ENCODE results near the gene MFSD2A.

The MFSD2A gene

DNA sequence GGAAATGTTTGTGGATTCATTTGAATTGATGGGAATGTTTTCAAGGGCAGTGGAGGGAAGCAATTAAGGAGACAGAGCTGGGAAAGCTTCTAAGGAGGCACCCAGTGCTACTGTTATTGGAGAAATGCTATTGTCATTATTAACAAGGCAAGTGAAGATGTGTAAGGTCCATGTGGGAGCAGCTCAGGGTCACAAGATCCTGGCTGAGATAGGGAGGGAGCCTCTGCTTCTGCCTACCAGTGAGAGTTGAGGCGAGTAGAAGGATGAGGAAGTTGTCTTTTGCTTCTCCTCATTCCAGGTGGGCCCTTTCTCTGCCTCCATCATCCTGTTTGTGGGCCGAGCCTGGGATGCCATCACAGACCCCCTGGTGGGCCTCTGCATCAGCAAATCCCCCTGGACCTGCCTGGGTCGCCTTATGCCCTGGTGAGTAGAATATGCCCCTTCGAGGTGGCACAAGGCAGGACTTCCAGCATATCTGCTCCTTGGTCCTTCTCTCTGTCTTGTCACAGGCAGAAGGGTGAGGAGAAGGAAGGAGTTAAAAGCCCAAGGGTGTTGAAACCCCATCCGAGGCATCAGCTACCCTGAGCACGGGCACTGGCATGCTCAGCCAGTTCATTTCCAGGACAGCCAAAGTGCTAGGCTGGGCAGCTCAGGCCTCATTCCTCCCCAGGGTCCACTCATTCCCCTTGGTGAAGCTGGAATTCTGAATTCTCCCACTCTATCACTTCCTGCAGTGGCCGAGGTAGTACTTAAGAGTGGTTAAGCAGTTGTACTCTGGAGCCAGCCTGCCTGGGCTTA is 3.7 kb downstream of the MFSD2A start:
- H3K9me2 ChIP-seq (replicated peaks; ENCODE audit: low read depth, low read length), result no peaks in the 10 kb centered on the region
- peaks cover 18% of the 10 kb centered on the region for H3K4me1 ChIP-seq (ENCODE audit: insufficient read depth, low read length, poor library complexity, severe bottlenecking)
- TF ChIP-seq, protein P1, sequence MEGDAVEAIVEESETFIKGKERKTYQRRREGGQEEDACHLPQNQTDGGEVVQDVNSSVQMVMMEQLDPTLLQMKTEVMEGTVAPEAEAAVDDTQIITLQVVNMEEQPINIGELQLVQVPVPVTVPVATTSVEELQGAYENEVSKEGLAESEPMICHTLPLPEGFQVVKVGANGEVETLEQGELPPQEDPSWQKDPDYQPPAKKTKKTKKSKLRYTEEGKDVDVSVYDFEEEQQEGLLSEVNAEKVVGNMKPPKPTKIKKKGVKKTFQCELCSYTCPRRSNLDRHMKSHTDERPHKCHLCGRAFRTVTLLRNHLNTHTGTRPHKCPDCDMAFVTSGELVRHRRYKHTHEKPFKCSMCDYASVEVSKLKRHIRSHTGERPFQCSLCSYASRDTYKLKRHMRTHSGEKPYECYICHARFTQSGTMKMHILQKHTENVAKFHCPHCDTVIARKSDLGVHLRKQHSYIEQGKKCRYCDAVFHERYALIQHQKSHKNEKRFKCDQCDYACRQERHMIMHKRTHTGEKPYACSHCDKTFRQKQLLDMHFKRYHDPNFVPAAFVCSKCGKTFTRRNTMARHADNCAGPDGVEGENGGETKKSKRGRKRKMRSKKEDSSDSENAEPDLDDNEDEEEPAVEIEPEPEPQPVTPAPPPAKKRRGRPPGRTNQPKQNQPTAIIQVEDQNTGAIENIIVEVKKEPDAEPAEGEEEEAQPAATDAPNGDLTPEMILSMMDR (conservative IDR thresholded peaks at IDR 0.05; ENCODE audit: low read length), result no peak
- no peak for TF ChIP-seq EZH2phosphoT487 (IDR thresholded peaks at IDR 0.05; ENCODE audit: borderline replicate concordance)
- H2AFZ ChIP-seq (ENCODE audit: low read length), result no peak overlapping the region
- H3K9ac ChIP-seq (ENCODE audit: low read depth, low read length, poor library complexity, severe bottlenecking), result no peak overlapping the region
- H3K4me3 ChIP-seq (ENCODE audit: low read length, poor library complexity, severe bottlenecking), result no peak overlapping the region
- H3K4me2 ChIP-seq (ENCODE audit: low read depth, low read length, poor library complexity, severe bottlenecking), result no peak overlapping the region
- no peaks in the 10 kb centered on the region for H3K27me3 ChIP-seq (ENCODE audit: insufficient read depth, low read length, poor library complexity, severe bottlenecking)
- no peaks in the 10 kb centered on the region for H4K20me1 ChIP-seq (ENCODE audit: insufficient read depth, low read length, poor library complexity, severe bottlenecking)
- H3F3A ChIP-seq (ENCODE audit: low read depth), result no peaks in the 10 kb centered on the region
- no peaks in the 10 kb centered on the region for H3K9me3 ChIP-seq (ENCODE audit: insufficient read depth, low read depth, low read length)
- no peaks in the 10 kb centered on the region for H3K79me2 ChIP-seq (ENCODE audit: insufficient read depth, low read length)
- H3K36me3 ChIP-seq (ENCODE audit: insufficient read depth, low read length), result no peaks in the 10 kb centered on the region

DNA sequence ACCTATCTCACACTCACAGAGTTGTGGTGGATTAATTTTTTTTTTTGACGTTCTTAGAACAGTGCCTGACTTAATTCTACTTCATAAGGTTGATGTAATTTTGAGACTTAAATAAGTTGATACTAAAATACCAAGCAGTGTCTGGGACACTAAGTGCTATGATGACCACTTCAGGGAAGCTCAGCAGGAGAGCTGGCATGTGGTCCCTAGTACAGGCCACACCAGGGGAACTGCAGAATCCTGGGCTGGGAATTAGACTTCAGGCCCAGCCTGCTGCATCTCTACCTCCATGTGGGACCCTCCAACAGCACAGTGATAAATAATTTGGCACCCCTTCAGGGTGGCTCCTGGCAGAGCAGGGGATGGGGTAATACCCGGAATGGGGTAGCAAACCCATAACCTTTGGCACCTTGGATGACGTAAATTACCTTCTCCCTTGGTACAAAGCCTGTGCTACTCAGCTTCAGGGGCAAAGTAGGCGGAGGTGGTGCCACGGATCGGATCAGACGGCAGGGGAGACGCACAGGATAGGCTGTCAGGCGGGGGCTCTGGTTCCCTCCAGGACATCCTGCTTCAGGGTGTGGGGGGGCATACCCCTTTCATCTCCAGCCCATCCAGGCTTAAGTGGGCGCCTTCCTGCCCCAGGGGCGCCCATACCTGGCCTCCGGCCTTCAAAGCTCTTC is 4.8 kb downstream of the MFSD2A start:
- no peaks in the 10 kb centered on the region for H3F3A ChIP-seq (ENCODE audit: low read depth)
- H3K4me3 ChIP-seq (ENCODE audit: low read length, poor library complexity, severe bottlenecking), result no peak overlapping the region
- H3K9me2 ChIP-seq (replicated peaks; ENCODE audit: low read depth, low read length), result no peaks in the 10 kb centered on the region
- no peak overlapping the region for H3K9ac ChIP-seq (ENCODE audit: low read depth, low read length, poor library complexity, severe bottlenecking)
- no peak overlapping the region for H2AFZ ChIP-seq (ENCODE audit: low read length)
- H3K4me2 ChIP-seq (ENCODE audit: low read depth, low read length, poor library complexity, severe bottlenecking), result no peak overlapping the region
- no peaks in the 10 kb centered on the region for H3K36me3 ChIP-seq (ENCODE audit: insufficient read depth, low read length)
- peaks cover 15% of the 10 kb centered on the region for H3K4me1 ChIP-seq (ENCODE audit: insufficient read depth, low read length, poor library complexity, severe bottlenecking)
- H3K9me3 ChIP-seq (ENCODE audit: insufficient read depth, low read depth, low read length), result no peaks in the 10 kb centered on the region
- H3K79me2 ChIP-seq (ENCODE audit: insufficient read depth, low read length), result no peaks in the 10 kb centered on the region
- H3K27me3 ChIP-seq (ENCODE audit: insufficient read depth, low read length, poor library complexity, severe bottlenecking), result no peaks in the 10 kb centered on the region
- no peak for TF ChIP-seq EZH2phosphoT487 (IDR thresholded peaks at IDR 0.05; ENCODE audit: borderline replicate concordance)
- TF ChIP-seq, protein P1 (conservative IDR thresholded peaks at IDR 0.05; ENCODE audit: low read length), result no peak
- no peaks in the 10 kb centered on the region for H4K20me1 ChIP-seq (ENCODE audit: insufficient read depth, low read length, poor library complexity, severe bottlenecking)

DNA sequence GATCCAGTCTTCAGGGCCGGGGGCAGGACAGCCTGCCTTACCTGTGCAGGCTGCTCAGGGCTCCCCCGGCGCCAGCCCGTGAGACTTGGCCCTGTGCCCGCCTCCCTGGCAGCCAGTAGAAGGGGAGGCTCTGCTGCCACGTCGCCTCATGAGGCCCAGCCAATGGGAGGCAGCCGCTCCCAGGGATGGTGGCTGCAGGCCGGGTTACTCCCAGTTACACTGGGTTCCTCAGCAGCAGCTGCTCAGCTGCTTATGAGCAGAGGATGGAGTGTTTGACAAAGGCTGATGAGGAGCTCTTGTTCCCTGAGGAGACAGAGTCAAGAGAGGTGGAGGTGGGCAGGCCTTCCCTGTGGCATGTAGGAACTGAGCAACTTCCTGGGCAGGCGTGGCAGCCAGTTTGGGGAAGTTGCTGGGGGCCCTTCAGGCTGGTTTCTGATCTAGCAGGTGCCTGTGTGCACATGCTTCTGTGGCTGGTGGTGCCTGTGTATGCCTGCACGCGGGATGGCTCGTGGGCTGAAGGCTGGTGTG is 5.5 kb downstream of the MFSD2A start:
- TF ChIP-seq, protein P1 (conservative IDR thresholded peaks at IDR 0.05; ENCODE audit: low read length), result no peak
- H3K9me3 ChIP-seq (ENCODE audit: insufficient read depth, low read depth, low read length), result no peaks in the 10 kb centered on the region
- H2AFZ ChIP-seq (ENCODE audit: low read length), result peak overlapping the region; percentile 54

More for the DNA sequence above, 5.5 kb downstream of the MFSD2A start:
- H3K27me3 ChIP-seq (ENCODE audit: insufficient read depth, low read length, poor library complexity, severe bottlenecking), result no peaks in the 10 kb centered on the region
- H4K20me1 ChIP-seq (ENCODE audit: insufficient read depth, low read length, poor library complexity, severe bottlenecking), result no peaks in the 10 kb centered on the region
- H3K4me3 ChIP-seq (ENCODE audit: low read length, poor library complexity, severe bottlenecking), result no peak overlapping the region
- H3K9ac ChIP-seq (ENCODE audit: low read depth, low read length, poor library complexity, severe bottlenecking), result peak overlapping the region; percentile 28
- H3K79me2 ChIP-seq (ENCODE audit: insufficient read depth, low read length), result no peaks in the 10 kb centered on the region
- H3K36me3 ChIP-seq (ENCODE audit: insufficient read depth, low read length), result no peaks in the 10 kb centered on the region
- no peaks in the 10 kb centered on the region for H3K9me2 ChIP-seq (replicated peaks; ENCODE audit: low read depth, low read length)
- peak overlapping the region; percentile 47 for H3K4me2 ChIP-seq (ENCODE audit: low read depth, low read length, poor library complexity, severe bottlenecking)
- H3F3A ChIP-seq (ENCODE audit: low read depth), result no peaks in the 10 kb centered on the region
- peaks cover 8% of the 10 kb centered on the region for H3K4me1 ChIP-seq (ENCODE audit: insufficient read depth, low read length, poor library complexity, severe bottlenecking)

Measured in Loucy (cell line).